ENCODE results near the gene COPB2.
"Not testable (repeated sequence)": the region's sequence is repeated elsewhere in the genome, so short reads cannot be mapped to it uniquely, and the experiment has no call there.

Gene COPB2

DNA sequence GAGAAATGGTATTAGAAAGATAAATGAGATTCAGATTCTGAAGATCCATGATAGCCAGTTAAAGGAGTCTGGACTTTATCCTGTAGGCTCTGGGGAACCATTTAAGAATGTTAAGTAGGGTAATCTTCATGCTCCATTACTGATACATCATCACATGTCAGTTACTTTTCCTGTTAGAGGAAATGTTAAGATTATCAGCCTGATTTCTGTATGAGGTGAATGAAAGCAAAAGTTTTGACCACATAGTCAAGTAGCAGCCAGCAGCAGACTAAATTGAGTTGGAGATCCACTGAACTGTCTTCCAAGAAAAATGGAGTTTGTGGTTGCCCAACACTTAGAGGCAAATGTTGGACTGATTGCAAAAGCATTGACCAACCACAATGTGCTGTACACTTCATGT lies 4.7 kb upstream of the COPB2 start:
- Histone ChIP-seq H3K4me3 (replicated peaks; ENCODE audit: low read depth, low read length) (no peak overlapping the region), H3K27me3 (replicated peaks; ENCODE audit: control insufficient read depth, insufficient read depth, low read length) (no peaks in the 10 kb centered on the region), H3K36me3 (ENCODE audit: control insufficient read depth, insufficient read depth, low read length) (no peaks in the 10 kb centered on the region)
- TF ChIP-seq, protein P1, sequence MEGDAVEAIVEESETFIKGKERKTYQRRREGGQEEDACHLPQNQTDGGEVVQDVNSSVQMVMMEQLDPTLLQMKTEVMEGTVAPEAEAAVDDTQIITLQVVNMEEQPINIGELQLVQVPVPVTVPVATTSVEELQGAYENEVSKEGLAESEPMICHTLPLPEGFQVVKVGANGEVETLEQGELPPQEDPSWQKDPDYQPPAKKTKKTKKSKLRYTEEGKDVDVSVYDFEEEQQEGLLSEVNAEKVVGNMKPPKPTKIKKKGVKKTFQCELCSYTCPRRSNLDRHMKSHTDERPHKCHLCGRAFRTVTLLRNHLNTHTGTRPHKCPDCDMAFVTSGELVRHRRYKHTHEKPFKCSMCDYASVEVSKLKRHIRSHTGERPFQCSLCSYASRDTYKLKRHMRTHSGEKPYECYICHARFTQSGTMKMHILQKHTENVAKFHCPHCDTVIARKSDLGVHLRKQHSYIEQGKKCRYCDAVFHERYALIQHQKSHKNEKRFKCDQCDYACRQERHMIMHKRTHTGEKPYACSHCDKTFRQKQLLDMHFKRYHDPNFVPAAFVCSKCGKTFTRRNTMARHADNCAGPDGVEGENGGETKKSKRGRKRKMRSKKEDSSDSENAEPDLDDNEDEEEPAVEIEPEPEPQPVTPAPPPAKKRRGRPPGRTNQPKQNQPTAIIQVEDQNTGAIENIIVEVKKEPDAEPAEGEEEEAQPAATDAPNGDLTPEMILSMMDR (IDR thresholded peaks at IDR 0.05; ENCODE audit: insufficient read depth, low read length, poor library complexity, severe bottlenecking) = no peak
- DNase-seq (ENCODE audit: extremely low read depth, insufficient read length) = no peak

DNA sequence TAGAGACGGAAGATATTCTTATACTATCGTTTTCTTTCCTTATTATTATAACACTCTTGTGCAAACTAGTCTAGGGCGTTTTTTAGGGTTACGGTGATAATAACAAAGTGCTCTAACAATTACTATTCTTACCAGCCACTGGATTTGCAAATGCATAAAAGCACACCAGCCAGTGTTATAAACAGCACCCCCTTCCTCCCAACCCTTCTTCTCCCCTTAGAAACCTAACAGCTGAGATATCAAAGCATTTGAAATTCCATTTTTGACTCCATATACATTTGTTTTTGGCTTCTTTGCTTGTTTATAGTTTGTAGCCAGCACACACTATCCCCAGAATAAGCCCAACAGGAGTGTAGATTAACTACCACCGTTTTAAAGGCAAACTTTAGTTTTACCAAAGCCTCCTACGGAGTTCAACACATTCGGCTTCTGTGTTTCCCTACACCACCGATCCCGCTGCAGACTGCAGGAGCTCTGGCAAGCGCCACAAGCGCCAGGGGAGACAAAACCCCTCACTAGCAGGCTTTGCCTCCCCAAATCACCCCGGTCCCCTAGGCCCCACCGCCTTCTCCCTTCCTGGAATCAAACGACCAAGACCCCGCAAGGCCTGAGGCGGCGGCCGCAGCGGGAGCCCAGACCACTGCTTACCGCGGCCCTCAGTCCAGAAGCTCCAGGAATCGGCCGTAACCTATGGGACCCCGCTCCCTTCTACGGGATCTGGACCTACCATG lies 461 bp downstream of the COPB2 start:
- H3K36me3 ChIP-seq (ENCODE audit: control insufficient read depth, insufficient read depth, low read length) = no peaks in the 10 kb centered on the region
- H3K27me3 ChIP-seq (replicated peaks; ENCODE audit: control insufficient read depth, insufficient read depth, low read length) = no peaks in the 10 kb centered on the region
- TF ChIP-seq, protein P1 (IDR thresholded peaks at IDR 0.05; ENCODE audit: insufficient read depth, low read length, poor library complexity, severe bottlenecking) = no peak
- peak overlapping the region; percentile 91 for H3K4me3 ChIP-seq (replicated peaks; ENCODE audit: low read depth, low read length)
- DNase-seq (ENCODE audit: extremely low read depth, insufficient read length) = no peak

DNA sequence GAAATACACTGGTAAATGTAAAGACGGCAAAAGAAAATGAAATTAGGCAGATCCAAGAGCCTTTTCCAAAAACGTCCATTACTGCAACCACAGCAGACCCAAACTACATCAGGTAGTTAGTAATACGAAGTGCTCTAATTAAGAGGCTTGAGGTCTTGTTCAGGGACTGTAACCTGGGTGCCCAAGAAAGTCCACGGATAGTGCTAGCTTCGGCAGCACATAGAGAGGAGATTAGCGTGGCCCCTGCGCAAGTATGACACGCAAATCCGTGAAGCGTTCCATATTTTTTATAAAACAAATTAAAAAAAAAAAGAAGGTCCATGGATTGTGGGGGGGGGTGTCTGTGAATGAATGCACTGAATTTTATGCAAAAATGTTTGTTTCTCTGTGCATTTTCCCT lies 1.4 kb downstream of the COPB2 start:
- Histone ChIP-seq H3K27me3 (replicated peaks; ENCODE audit: control insufficient read depth, insufficient read depth, low read length) (no peaks in the 10 kb centered on the region), H3K36me3 (ENCODE audit: control insufficient read depth, insufficient read depth, low read length) (no peaks in the 10 kb centered on the region), H3K4me3 (replicated peaks; ENCODE audit: low read depth, low read length) (peak overlapping the region; percentile 91)
- TF ChIP-seq, protein P1 (IDR thresholded peaks at IDR 0.05; ENCODE audit: insufficient read depth, low read length, poor library complexity, severe bottlenecking) = no peak
- DNase-seq (ENCODE audit: extremely low read depth, insufficient read length) = no peak

DNA sequence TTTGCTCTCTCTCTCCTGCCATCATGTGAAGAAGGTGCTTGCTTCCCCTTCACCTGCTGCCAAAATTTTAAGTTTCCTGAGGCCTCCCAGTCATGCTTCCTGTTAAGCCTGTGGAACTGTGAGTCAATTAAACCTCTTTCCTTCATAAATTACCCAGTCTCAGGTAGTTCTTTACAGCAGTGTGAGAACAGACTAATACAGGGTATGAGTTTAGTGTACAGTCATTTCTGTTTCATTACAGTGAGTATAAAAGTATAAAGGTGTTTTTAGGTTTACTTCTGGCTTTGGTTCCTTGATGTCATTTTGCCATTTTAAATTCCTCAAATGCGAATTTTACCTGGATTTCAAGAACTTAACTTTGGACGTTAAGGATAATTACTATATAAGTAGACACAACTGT lies 7.2 kb downstream of the COPB2 start:
- DNase-seq (ENCODE audit: extremely low read depth, insufficient read length); H3K4me3 ChIP-seq (replicated peaks; ENCODE audit: low read depth, low read length); H3K36me3 ChIP-seq (ENCODE audit: control insufficient read depth, insufficient read depth, low read length); H3K27me3 ChIP-seq (replicated peaks; ENCODE audit: control insufficient read depth, insufficient read depth, low read length): not testable (repeated sequence)

DNA sequence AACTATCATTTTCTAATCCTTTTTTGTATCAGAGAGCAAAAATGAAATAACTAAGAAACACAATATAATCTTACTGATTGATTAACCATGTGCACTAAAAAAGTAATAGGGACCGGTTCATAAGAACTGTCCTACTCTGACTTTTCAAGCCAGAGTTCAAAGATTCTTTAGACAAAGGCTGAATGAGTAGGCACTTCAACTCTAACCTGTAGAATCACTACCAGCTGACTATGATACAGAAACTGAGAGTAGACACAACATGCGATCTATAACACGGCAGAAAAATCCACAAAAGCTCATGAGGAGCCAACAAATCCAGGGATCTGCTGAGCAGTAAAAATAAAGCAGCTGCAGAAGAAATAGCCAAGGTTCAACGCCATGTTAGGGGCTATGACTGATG lies 8.9 kb downstream of the COPB2 start:
- H3K4me3 ChIP-seq (replicated peaks; ENCODE audit: low read depth, low read length) = no peak overlapping the region
- H3K36me3 ChIP-seq (ENCODE audit: control insufficient read depth, insufficient read depth, low read length) = peaks cover 8% of the 10 kb centered on the region
- no peaks in the 10 kb centered on the region for H3K27me3 ChIP-seq (replicated peaks; ENCODE audit: control insufficient read depth, insufficient read depth, low read length)
- no peak for DNase-seq (ENCODE audit: extremely low read depth, insufficient read length)
- TF ChIP-seq, protein P1 (IDR thresholded peaks at IDR 0.05; ENCODE audit: insufficient read depth, low read length, poor library complexity, severe bottlenecking) = no peak

DNA sequence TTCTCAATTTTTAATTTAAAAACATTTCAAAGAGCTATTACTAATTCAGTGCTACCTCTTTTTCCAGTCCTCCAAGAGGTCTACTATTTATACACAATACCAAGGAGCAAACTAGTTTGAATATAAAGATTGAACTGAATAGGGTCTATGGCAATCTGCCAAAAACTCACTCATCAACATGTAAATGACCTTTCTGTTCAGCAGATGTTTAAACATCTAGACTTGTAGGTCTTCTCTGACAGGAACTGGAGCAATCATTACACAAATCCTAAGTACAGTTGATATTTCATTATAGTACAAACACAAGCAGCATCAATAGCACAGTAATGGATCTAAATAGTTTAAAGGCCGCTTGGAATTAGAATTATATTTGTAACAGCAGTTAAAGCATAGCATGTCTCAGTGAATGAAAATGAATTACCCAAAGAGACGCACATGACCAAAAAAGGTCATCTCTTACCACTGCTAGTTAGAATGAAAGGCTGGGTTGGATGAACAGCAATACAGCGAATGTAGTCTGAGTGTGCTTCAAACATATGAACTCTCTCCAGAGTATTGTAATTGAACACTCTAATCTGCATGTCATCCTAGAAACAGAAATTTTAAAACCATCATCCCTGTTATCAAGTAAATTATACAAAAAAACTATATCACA lies 10.7 kb downstream of the COPB2 start:
- Histone ChIP-seq H3K27me3 (replicated peaks; ENCODE audit: control insufficient read depth, insufficient read depth, low read length) (no peaks in the 10 kb centered on the region), H3K4me3 (replicated peaks; ENCODE audit: low read depth, low read length) (no peak overlapping the region), H3K36me3 (ENCODE audit: control insufficient read depth, insufficient read depth, low read length) (peaks cover 8% of the 10 kb centered on the region)
- TF ChIP-seq, protein P1 (IDR thresholded peaks at IDR 0.05; ENCODE audit: insufficient read depth, low read length, poor library complexity, severe bottlenecking) = no peak
- no peak for DNase-seq (ENCODE audit: extremely low read depth, insufficient read length)
